ENCODE results near the gene BASP1.

DNA sequence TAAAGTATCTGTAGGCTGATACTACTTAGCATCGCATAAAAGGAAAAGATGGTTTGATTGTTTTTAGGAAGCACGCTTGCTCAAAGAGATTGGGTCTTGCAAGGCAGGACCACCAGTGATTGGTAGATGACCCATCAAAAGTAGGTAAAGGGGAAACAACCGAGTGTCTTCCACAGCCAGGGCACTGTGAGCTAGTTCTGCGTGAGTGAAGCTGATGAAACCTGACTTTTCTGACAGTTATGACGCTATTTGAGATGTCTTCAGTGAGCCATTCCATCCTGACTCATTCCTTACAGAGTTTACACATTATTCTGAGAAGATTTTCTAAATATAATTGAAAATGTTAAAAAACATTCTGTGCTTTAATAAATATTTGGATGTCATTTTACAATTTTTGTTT lies 49.7 kb downstream of the BASP1 start:
- TF ChIP-seq, protein P1, sequence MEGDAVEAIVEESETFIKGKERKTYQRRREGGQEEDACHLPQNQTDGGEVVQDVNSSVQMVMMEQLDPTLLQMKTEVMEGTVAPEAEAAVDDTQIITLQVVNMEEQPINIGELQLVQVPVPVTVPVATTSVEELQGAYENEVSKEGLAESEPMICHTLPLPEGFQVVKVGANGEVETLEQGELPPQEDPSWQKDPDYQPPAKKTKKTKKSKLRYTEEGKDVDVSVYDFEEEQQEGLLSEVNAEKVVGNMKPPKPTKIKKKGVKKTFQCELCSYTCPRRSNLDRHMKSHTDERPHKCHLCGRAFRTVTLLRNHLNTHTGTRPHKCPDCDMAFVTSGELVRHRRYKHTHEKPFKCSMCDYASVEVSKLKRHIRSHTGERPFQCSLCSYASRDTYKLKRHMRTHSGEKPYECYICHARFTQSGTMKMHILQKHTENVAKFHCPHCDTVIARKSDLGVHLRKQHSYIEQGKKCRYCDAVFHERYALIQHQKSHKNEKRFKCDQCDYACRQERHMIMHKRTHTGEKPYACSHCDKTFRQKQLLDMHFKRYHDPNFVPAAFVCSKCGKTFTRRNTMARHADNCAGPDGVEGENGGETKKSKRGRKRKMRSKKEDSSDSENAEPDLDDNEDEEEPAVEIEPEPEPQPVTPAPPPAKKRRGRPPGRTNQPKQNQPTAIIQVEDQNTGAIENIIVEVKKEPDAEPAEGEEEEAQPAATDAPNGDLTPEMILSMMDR (IDR thresholded peaks at IDR 0.05; ENCODE audit: poor library complexity), result no peak
- TF ChIP-seq EZH2 (IDR thresholded peaks at IDR 0.05; ENCODE audit: borderline replicate concordance), result no peak
- TF ChIP-seq EZH2phosphoT487 (IDR thresholded peaks at IDR 0.05; ENCODE audit: low read depth, severe bottlenecking, unreplicated experiment), result no peak

All from hepatocyte (in vitro differentiated cells).